Middle frontal gyrus (tissue), 1 donor: ENCODE data around the gene KRTAP19-2.
"Not testable (repeated sequence)": the region's sequence is repeated elsewhere in the genome, so short reads cannot be mapped to it uniquely, and the experiment has no call there.

ENCODE experiments used
- DNase-seq: peaks from one replicate; pipeline ENCODE4 v3.0.0-alpha.2; 2015; ENCODE audit warnings: low spot score; ENCODE audit errors: extremely low spot score

The KRTAP19-2 gene, protein sequence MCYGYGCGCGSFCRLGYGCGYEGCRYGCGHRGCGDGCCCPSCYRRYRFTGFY

DNA sequence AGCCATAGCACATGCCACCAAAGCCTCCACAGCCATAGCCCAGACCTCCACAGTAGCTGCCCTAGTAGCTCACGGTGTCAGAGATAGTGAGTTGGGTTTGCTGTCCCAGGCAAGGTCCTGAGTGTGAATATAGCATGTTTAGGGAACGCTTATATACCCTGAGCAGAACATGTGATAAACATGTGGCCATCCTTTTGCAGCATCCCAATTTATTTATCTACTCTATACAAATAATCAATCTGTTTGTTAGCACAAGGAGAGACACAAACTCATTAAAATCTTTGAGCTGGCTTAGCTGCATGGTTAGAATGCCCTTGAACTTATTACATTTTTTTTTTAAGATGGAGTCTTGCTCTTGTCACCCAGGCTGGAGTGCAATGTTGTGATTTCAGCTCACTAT is at the start of gene KRTAP19-2:
KRTAP19-2 (minus strand) TSS at position 101 of the 400 bp plus-strand sequence; CDS start at position 13, 88 bp downstream.
- no peak for DNase-seq

- DNase-seq, result no peak
Measured at GRCh38 chr21:30518876-30519275, 31.6 kb upstream of the KRTAP19-2 start.

GRCh38 chr21:30515681-30516080 is 28.4 kb upstream of the KRTAP19-2 start:
- DNase-seq, result no peak

DNA sequence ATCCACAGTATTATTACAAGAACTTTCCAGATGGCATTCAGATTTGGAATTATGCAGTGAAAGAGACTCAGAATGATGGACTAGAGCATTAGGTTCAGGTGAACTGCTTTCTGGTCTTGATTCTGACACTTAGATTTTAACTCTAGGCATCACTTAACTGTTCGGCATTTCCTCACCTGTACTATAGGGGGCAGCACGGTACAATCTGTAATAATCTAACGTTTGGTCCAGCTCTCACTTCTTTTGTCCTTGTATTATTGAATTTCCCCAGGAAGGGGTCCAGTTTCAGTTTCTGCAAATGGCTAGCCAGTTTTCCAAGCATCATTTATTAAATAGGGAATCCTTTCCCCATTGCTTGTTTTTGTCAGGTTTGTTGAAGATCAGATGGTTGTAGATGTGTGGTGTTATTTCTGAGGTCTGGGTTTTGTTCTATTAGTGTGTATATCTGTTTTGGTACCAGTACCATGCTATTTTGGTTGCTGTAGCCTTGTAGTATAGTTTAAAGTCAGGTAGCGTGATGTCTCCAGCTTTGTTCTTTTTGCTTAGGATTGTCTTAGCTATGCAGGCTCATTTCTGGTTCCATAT is 18.5 kb upstream of the KRTAP19-2 start:
- not testable (repeated sequence) for DNase-seq

GRCh38 chr21:30502041-30502440 is 14.8 kb upstream of the KRTAP19-2 start, which contains the start of gene KRTAP19-5:
TSS of gene KRTAP19-5 (minus strand) at chr21:30502141. CDS start at chr21:30502090, 51 bp downstream.
- no peak for DNase-seq

GRCh38 chr21:30497065-30497464 is 9.8 kb upstream of the KRTAP19-2 start, which contains the start of gene KRTAP19-4:
TSS of gene KRTAP19-4 (minus strand) at chr21:30497165. CDS start at chr21:30497110, 55 bp downstream.
- no peak for DNase-seq

DNA sequence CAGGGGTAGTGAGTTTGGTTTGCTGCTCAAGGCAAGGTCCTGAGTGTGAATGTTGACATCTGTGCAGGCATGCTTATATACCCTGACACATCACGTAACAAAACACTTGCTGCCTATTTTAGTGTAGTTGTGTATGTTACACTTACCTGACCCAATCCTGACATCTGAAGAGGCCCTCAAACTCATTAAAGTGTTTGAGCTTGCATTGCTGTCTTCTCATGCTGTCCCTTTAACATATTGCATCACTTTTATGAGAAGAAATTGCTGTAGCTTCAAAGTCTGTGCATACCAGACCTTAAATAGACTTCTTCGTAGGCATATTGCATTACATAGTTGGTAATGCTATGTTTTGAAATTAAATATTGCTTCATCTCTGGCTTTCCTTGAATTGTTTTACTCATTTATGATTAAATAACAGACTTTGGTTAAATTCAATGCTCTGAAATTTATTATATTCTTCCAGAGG is 4.8 kb upstream of the KRTAP19-2 start, which contains the start of gene KRTAP19-3:
KRTAP19-3 (minus strand) TSS at position 51 of the 466 bp plus-strand sequence. CDS start 56 bp downstream, outside the sequence.
- DNase-seq, result no peak

- no peak for DNase-seq
Measured at GRCh38 chr21:30486180-30486579, 1.1 kb downstream of the KRTAP19-2 start.

DNA sequence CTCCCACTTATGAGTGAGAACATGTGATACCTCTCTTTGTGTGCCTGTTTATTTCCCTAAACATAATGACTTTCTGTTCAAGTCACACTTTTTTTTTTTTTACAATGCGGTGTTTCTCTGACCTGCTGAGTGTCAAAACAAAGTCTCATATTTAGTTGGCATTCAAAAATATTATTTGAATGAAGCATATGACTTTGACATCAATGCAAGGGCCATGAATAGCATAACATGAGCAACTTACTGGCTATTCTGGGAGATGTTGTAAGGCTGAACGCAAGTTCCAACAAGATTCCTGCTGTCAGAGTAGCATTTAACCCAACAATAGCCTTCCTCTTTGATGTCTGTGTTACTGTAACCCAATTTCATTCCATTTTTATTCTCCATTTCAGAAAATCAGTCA is 5.1 kb downstream of the KRTAP19-2 start:
- DNase-seq, result no peak

GRCh38 chr21:30480145-30480544 is 7.1 kb downstream of the KRTAP19-2 start, which contains the start of gene KRTAP19-1:
TSS of gene KRTAP19-1 (minus strand) at chr21:30480367. CDS start at chr21:30480317, 50 bp downstream.
- no peak for DNase-seq

- DNase-seq, result no peak
Measured at GRCh38 chr21:30479259-30479658, 8.0 kb downstream of the KRTAP19-2 start.

DNA sequence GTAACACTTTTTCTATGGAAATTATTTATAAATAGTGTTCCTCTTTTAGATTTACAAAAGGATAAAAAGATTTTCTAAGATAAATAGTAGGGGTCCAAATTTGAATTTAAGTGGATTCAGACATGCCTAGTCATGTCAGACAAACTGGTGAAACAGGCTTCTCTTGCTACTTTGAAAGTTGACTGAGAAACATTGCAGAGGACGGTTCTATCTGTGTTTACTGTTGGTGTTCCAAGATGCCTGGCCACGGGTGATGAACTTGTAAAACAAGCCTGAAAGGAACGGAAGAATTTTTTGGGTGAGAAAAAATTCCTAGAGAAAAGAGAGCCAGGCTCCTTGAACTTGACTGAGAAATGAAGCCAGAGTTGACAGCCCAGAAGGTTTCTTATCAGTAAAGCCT is 9.2 kb downstream of the KRTAP19-2 start:
- no peak for DNase-seq

- DNase-seq, result no peak
Measured at GRCh38 chr21:30468900-30469714, 18.1 kb downstream of the KRTAP19-2 start.

- no peak for DNase-seq
Measured at GRCh38 chr21:30463713-30464112, 23.5 kb downstream of the KRTAP19-2 start.

- no peak for DNase-seq
Measured at GRCh38 chr21:30448514-30448913, 38.7 kb downstream of the KRTAP19-2 start.

GRCh38 chr21:30447056-30447455 is 40.2 kb downstream of the KRTAP19-2 start:
- DNase-seq, result no peak

DNA sequence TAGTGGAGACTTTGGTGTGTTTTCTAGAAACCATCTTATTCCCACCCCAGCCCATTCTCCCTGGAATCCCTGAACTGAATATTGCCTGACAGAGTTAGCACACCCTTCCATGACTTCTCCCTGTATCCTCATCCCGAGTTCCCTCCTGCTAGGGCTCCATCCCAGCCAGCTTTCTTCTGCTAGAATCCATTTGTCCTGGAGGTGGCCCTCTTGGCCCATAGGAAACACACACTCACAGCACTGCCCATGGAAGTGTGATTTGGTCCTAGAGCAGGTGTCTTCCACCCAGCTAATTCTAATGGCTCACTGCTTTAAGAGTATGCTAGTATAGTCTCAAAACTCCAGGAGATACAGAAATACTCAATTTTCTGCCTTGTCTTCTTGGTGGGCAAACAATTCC is 43.0 kb downstream of the KRTAP19-2 start:
- no peak for DNase-seq

DNA sequence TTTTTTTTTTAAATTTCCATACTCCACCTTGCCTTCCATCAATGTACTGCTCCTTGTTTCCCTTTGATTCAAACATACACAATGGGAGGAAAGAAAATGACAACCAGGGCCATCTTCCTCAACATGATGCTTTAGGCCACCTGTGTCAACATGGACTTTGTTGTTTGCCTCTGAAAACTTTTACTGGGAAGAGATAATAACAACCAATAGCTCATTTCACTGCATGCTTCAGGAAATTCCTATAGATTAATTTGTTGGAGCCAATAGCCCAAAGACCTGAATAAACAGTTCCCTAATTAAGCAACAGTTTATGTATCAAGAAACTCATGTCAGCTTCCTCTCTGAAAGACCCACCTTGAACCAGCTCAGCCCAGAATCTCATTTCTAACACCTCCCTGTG is 44.0 kb downstream of the KRTAP19-2 start:
- no peak for DNase-seq

- DNase-seq, result no peak
Measured at GRCh38 chr21:30439975-30440374, 47.3 kb downstream of the KRTAP19-2 start, which contains the start of gene KRTAP15-1. TSS of gene KRTAP15-1 (plus strand) at chr21:30440275. CDS start at chr21:30440328, 53 bp downstream.
